ENCODE results near the gene NXF1. TPM values are rescaled to one million over a fixed set of nuclear protein-coding genes. Genes with fewer than 3 reads are reported as not detected.

NXF1 gene
- total and polyA plus RNA-seq, 2 of the 13 experiments (the other 11 are each of a cell fraction or from before 2014, with no cell fraction given) = 30.4 to 30.9 TPM

- TF ChIP-seq ZIK1 (CRISPR knock-in tag; IDR thresholded peaks at IDR 0.05; ENCODE audit: borderline replicate concordance, low read depth) (peak; percentile 81; the same call in 1 of the 2 replicates), ZNF263 (CRISPR knock-in tag; IDR thresholded peaks at IDR 0.05) (no peak; the same call in 1 of the 2 replicates), ZNF329 (CRISPR knock-in tag; IDR thresholded peaks at IDR 0.05; ENCODE audit: low read depth) (no peak), MAFG (CRISPR knock-in tag; IDR thresholded peaks at IDR 0.05) (no peak), ZNF543 (CRISPR knock-in tag; IDR thresholded peaks at IDR 0.05) (peak; percentile 67), CAMTA2 (CRISPR knock-in tag; IDR thresholded peaks at IDR 0.05; ENCODE audit: borderline replicate concordance) (peak; percentile 85; the same call in 1 of the 2 replicates), TP53 (CRISPR knock-in tag; conservative IDR thresholded peaks at IDR 0.05) (0 out of 2 replicates have a peak, but pooled peaks have one; percentile 61), ZNF253 (CRISPR knock-in tag; IDR thresholded peaks at IDR 0.05; ENCODE audit: borderline replicate concordance) (no peak), PRPF4 (IDR thresholded peaks at IDR 0.05; ENCODE audit: low read depth, low read length, poor library complexity, severe bottlenecking) (no peak), ZNF138 (CRISPR knock-in tag; IDR thresholded peaks at IDR 0.05; ENCODE audit: low read depth) (no peak), ATF7 (IDR thresholded peaks at IDR 0.05) (no peak), ATF7 (CRISPR knock-in tag; IDR thresholded peaks at IDR 0.05) (peak; percentile 52; the same call in 1 of the 2 replicates), PHF21A (CRISPR knock-in tag; IDR thresholded peaks at IDR 0.05) (no peak; the same call in 1 of the 2 replicates), ZNF674 (CRISPR knock-in tag; IDR thresholded peaks at IDR 0.05; ENCODE audit: low read depth) (peak; percentile 67; the same call in 1 of the 2 replicates), ZNF777 (CRISPR knock-in tag; IDR thresholded peaks at IDR 0.05) (peak; percentile 27; the same call in 1 of the 2 replicates), ZNF891 (CRISPR knock-in tag; IDR thresholded peaks at IDR 0.05) (peak; percentile 70), PBX3 (CRISPR knock-in tag; IDR thresholded peaks at IDR 0.05; ENCODE audit: borderline replicate concordance) (0 out of 2 replicates have a peak, but pooled peaks have one; percentile 37), TAF1 (CRISPR knock-in tag; IDR thresholded peaks at IDR 0.05) (peak; percentile 95), PRDM10 (CRISPR knock-in tag; IDR thresholded peaks at IDR 0.05; ENCODE audit: low read depth) (no peak), GABPA (IDR thresholded peaks at IDR 0.05; ENCODE audit: low read depth, low read length) (peak; percentile 94), GABPA (CRISPR knock-in tag; IDR thresholded peaks at IDR 0.05; ENCODE audit: low read depth) (peak; percentile 95), ZMAT5 (CRISPR knock-in tag; IDR thresholded peaks at IDR 0.05; ENCODE audit: borderline replicate concordance, low read depth) (no peak), ZNF282 (IDR thresholded peaks at IDR 0.05; ENCODE audit: partially characterized antibody) (no peak)
Measured at GRCh38 chr11:62787005-62787759, 18.1 kb downstream of the NXF1 start, which contains the start of gene TMEM179B (continued).
